Astrocyte of the cerebellum (primary cell): Measurements from ENCODE around the gene MICAL3.

Experiments
- DNase-seq: peaks from one replicate; pipeline ENCODE4 v3.0.0-alpha.2; 2011; ENCODE audit warnings: low read depth
- H3K4me3 ChIP-seq: 2 replicates; pipeline ENCODE4 v1.5.1; 2011; ENCODE audit warnings: mild to moderate bottlenecking, low read depth, low read length, moderate library complexity
- CTCF ChIP-seq: IDR thresholded peaks from 2 replicates; pipeline ENCODE4 v1.5.1; 2012; ENCODE audit warnings: low read length, low read depth, moderate library complexity, mild to moderate bottlenecking; ENCODE audit errors: missing control alignments
- in situ Hi-C: cut with HindIII; loops from 2 replicates; pipeline ENCODE4 v1.10.0; 2017; ENCODE audit warnings: low sequenced_read_pairs

Gene MICAL3

GRCh38 chr22:18035751-18036150 is 11.4 kb upstream of the MICAL3 start:
- no peak for TF ChIP-seq CTCF
- DNase-seq: no peak
- no peak overlapping the region for H3K4me3 ChIP-seq
- in situ Hi-C loops: no loop called here

- H3K4me3 ChIP-seq: no peak overlapping the region
- in situ Hi-C loops: no loop called here
- DNase-seq: no peak
- no peak for TF ChIP-seq CTCF
Observed at GRCh38 chr22:18034076-18034475, 9.7 kb upstream of the MICAL3 start.

GRCh38 chr22:18033204-18033998 is 9.0 kb upstream of the MICAL3 start:
- H3K4me3 ChIP-seq: no peak overlapping the region
- no peak for DNase-seq
- in situ Hi-C loops: no loop called here
- peak; percentile 32 for TF ChIP-seq CTCF

DNA sequence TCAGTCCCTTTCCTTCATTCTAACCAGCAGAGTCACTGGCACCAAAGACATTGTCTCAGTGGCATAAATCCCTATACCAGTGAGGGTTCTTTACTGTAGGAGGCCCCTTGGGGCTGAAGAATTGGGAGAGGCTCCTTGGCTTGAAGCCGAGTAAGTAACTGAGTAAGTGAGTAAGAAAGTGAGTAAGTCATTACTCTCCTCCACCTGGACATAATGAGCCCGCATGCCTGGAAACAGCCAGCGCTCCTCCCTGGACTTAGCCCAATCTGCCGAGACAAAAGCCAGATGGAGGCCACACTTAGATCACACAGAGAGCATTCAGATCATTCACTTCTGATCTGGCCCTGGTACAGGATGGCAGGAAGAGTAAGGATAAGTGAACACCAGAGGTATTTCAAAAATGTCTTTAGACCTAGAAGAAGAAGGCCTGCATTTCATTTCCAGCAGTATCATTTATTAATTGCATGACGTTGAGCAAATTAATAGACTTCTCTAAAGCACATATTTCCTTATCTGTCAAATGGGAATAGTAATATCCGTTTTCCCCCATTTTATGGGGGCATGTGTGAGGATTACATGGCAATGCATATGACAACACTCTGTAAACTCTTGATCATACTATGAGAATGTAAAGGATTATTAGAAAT is 8.2 kb upstream of the MICAL3 start:
- no peak for DNase-seq
- no peak for TF ChIP-seq CTCF
- H3K4me3 ChIP-seq: no peak overlapping the region
- in situ Hi-C loops: no loop called here

DNA sequence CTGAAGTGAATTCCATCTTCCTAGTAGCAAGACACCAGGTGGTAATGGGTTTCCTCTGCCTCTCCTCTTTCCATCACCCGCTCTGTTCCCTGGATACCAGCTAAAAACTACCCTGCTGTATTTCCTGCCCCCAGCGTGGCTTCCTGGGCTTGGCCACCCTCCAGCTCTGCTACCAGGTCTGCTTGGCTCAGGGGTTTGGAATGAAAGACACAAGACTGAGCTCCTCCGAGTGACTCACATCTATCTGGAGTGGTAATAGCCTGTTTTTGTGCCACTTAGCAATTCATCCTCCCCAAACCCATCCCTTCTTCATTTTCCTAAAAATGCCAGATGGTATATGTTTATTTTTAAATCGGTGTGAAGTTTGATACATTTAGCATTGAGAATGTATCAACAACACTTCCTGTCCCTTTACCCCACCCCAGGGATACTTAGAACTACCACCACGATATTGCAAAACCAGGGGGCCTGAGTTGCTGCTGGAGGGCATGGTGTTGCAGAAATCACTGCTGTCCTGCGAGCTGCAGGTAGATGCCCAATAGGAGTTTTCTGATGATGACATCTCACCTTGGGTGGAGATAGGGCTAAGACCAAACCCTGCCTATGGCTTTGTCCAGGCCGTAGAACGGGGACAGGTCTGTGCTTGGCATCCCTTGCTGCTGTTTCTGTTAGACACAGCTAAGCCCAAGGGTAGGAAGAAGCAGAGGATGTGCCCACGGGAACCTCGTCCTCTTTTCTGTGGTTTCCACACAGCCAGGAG is 7.5 kb upstream of the MICAL3 start:
- DNase-seq: peak; percentile 78
- no peak for TF ChIP-seq CTCF
- in situ Hi-C loops: no loop called here
- H3K4me3 ChIP-seq: no peak overlapping the region

DNA sequence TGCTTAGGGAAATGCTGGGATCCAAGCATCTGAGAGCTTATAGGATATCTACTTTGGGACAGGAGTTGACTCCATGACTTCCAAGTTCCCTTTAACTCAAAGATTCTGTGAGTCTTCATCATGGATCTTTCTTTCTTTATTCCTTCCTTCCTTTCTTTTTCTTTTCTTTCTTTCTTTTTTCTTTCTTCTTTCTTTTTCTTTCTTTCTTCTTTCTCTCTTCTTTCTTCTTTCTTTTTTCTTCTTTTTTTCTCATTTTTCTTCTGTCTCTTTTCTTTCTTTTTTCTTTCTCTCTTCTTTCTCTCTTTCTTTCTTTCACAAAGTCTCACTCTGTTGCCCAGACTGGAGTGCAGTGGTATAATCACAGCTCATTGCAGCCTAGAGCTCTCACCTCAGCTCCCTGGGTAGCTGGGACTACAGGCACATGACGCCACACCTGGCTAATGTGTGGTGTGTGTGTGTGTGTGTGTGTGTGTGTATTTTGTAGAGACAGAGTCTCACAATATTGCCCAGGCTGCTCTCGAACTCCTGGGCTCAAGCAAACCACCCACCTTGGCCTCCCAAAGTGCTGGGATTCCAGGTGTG is 5.4 kb upstream of the MICAL3 start:
- TF ChIP-seq CTCF: no peak
- no peak overlapping the region for H3K4me3 ChIP-seq
- DNase-seq: no peak
- in situ Hi-C loops: no loop called here
